Measurements from ENCODE around the gene SORCS2. TPM values are rescaled to one million over a fixed set of nuclear protein-coding genes. Genes with fewer than 3 reads are reported as not detected.

SORCS2 gene
- total RNA-seq, 4 donors from 2014 or later: 0.53 to 9.9 (median 0.90) TPM

DNA sequence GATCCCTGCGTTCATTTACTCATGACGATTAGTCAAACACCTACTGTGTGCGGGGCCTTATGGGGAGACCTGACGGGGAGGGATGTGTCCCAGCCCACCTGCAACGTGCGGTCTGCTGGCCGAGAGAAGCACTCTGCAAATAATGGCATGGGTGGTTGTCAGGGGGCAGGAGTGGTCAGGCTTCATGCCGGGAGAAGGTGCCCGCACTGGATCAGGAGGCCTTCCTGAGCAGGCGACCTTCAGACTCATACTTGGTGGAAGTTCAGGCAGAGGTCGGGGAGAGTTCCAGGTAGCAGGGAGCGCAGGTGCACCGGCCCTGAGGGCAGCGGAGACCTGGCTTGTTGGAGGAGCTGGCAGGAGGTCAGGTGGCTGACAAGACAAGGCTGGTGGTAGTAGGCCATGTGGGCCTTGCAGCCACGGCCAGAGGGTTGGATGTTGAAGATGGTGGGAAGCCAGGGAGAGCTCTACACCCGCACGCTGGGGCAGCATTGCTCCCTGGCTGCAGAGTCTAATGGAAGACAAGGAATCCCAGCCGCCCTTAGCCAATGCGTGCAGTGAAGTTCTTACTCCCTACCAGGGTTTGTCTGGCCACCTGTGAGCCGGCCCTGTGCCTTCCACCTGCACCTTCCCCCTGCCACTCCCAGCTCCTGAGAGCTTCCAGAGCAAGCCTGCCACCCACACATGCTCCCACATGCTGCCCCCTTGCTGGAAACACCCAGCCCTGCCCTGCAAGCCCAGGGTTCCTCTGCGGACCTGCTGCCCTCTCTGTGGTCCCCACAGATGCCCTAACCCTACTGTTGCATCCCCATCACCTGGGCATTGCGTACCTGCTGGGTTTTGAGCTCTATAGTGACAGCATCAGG is 145.1 kb downstream of the SORCS2 start:
- TF ChIP-seq POLR2A (IDR thresholded peaks at IDR 0.05): no peak
- TF ChIP-seq, protein P1, sequence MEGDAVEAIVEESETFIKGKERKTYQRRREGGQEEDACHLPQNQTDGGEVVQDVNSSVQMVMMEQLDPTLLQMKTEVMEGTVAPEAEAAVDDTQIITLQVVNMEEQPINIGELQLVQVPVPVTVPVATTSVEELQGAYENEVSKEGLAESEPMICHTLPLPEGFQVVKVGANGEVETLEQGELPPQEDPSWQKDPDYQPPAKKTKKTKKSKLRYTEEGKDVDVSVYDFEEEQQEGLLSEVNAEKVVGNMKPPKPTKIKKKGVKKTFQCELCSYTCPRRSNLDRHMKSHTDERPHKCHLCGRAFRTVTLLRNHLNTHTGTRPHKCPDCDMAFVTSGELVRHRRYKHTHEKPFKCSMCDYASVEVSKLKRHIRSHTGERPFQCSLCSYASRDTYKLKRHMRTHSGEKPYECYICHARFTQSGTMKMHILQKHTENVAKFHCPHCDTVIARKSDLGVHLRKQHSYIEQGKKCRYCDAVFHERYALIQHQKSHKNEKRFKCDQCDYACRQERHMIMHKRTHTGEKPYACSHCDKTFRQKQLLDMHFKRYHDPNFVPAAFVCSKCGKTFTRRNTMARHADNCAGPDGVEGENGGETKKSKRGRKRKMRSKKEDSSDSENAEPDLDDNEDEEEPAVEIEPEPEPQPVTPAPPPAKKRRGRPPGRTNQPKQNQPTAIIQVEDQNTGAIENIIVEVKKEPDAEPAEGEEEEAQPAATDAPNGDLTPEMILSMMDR (IDR thresholded peaks at IDR 0.05): no peak
- H3K4me1 ChIP-seq: no peaks in the 10 kb centered on the region
- H3K36me3 ChIP-seq: no peaks in the 10 kb centered on the region
- H3K9me3 ChIP-seq: no peaks in the 10 kb centered on the region
- no peaks in the 10 kb centered on the region for H3K27me3 ChIP-seq
- DNase-seq: no peak
- no peak overlapping the region for H3K27ac ChIP-seq
- no peak overlapping the region for H3K4me3 ChIP-seq

DNA sequence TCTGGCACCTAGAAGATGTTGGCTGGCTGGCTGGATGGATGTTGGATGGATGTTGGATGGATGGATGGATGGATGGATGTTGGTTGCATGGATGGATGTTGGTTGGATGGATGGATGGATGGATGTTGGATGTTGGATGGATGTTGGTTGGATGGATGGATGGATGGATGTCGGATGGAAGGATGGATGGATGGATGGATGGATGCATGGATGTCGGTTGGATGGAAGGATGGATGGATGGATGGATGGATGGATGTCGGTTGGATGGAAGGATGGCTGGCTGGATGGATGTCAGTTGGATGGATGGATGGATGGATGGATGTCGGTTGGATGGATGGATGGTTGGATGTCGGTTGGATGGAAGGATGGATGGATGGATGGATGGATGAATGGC is 145.7 kb downstream of the SORCS2 start:
- no peaks in the 10 kb centered on the region for H3K9me3 ChIP-seq
- H3K36me3 ChIP-seq: no peaks in the 10 kb centered on the region
- DNase-seq: no peak
- no peak overlapping the region for H3K27ac ChIP-seq
- no peaks in the 10 kb centered on the region for H3K27me3 ChIP-seq
- no peak overlapping the region for H3K4me3 ChIP-seq
- no peak for TF ChIP-seq POLR2A (IDR thresholded peaks at IDR 0.05)
- TF ChIP-seq, protein P1 (IDR thresholded peaks at IDR 0.05): no peak
- H3K4me1 ChIP-seq: no peaks in the 10 kb centered on the region

DNA sequence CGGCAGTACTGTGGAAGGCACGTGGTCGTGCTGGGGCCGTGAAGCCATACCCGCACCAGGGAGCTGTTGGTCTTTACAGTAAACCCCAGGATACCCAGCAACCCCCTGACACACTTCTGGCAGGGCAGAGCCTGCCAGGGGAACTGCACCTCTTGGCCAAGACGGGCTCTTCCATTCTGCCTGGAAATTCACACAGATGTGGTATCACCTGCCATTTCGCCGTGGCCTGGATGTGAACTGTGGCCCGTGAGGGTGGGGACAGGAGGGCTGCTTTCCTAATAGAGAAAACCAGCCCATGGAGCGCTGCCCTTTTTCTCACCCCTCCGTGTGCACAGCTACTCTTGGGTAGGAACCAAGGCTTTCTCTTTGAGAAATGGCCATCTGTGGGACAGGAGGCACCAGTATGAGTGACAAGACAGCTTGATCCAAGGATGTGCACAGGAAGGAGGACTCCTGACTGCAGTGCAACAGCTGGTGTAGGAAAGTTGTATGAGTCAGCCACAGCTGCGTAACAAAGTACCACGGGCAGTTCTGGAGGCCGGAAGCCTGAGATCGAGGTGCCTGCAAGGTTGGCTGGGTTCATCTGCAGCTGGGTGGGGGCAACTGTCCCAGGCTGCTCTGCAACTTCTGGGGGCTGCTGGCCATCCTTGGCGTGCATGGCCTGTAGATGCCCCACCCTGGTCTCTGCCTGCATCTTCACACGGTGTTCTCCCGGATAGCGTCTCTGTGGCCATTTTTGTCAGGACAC is 146.7 kb downstream of the SORCS2 start:
- no peak for TF ChIP-seq POLR2A (IDR thresholded peaks at IDR 0.05)
- TF ChIP-seq, protein P1 (IDR thresholded peaks at IDR 0.05): no peak
- no peak overlapping the region for H3K27ac ChIP-seq
- H3K27me3 ChIP-seq: no peaks in the 10 kb centered on the region
- no peaks in the 10 kb centered on the region for H3K36me3 ChIP-seq
- H3K4me3 ChIP-seq: no peak overlapping the region
- no peaks in the 10 kb centered on the region for H3K9me3 ChIP-seq
- no peaks in the 10 kb centered on the region for H3K4me1 ChIP-seq
- DNase-seq: no peak

DNA sequence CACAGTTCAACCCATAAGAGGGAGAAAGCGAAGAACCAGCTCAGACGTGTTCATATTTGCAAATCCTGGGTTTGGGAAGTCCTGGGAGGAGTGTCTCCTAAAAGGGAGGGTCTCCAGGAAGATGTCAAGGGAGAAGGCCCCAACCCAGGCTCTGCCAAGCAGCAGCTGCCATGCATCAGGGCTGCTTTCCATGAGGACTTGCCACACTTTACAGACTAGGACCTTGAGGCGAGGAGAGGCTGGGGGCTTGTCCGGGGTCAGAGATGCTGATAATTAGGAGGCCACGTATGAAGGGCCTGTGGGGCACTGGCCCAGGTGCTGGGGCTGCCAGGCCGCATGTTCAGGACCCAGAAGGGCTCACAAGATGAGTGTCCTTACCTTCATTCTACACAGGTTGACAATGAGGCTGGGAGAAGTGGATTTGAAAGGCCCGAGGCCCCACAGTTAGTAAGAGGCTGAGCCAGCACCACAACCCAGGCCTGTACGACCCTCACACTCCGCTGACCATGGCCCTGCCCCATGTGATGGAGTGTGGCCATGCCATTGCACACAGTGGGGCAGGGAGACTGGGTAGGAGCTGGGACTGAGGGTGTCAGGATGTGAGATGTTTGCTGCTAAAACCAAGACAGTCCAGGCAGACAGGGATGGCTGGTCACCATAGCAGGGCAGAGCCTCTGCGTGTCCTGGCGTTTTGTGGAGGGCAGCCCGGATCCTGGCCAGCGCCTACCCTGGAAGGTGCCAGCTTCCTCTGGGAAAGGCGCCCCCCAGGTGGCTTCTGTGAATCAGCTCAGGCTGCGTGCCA is 147.6 kb downstream of the SORCS2 start:
- DNase-seq: peak in 1 of 3 donors; percentile 38
- H3K27ac ChIP-seq: no peak overlapping the region
- no peak overlapping the region for H3K4me3 ChIP-seq
- no peaks in the 10 kb centered on the region for H3K9me3 ChIP-seq
- H3K36me3 ChIP-seq: no peaks in the 10 kb centered on the region
- no peaks in the 10 kb centered on the region for H3K4me1 ChIP-seq
- H3K27me3 ChIP-seq: no peaks in the 10 kb centered on the region
- no peak for TF ChIP-seq POLR2A (IDR thresholded peaks at IDR 0.05)
- TF ChIP-seq, protein P1 (IDR thresholded peaks at IDR 0.05): no peak

DNA sequence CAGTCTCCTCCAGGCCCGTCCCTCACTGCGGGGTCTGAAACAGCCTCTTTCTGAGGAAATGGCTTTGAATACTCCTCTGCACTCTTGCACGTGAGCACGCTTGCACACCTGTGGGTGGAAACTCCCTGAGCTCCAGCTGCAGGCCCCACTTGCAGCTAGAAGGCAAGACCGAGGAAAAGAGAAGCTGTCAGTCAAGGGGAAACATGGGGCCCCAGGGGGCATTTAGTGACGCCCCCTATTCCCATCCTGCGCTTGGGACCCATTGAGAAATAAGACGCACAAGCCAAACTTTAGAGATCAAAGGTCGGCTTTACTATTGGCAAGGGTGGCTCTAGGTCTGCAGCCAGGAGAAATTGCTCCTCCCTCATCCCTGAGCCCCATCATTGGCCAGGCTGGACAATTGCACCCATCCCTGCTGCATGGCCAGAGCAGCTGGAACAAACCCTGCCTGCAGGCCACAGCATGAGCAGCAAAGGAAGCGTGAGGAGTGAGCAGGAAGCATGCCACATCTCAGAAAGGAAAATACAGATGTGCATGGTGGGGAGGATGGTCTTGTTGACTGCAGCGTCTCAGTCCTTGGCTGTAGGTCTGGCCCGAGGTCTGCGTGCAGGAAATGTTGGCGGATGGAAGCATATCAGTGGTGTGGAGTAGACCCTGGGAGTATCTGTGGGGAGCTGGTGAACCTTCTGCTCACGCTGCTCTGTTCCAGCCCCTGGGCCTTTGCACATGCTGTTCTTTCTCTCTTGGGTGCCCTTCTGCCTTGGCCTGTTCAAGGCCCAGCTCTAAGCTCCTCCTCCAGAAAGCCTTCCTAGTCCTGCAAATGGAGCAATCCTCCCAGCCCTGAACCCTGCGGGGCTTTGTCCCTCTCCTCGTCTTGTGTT is 148.5 kb downstream of the SORCS2 start:
- no peaks in the 10 kb centered on the region for H3K9me3 ChIP-seq
- H3K27me3 ChIP-seq: no peaks in the 10 kb centered on the region
- H3K27ac ChIP-seq: no peak overlapping the region
- H3K4me3 ChIP-seq: no peak overlapping the region
- H3K36me3 ChIP-seq: no peaks in the 10 kb centered on the region
- TF ChIP-seq POLR2A (IDR thresholded peaks at IDR 0.05): no peak
- TF ChIP-seq, protein P1 (IDR thresholded peaks at IDR 0.05): no peak
- no peaks in the 10 kb centered on the region for H3K4me1 ChIP-seq
- DNase-seq: no peak

Measured in Peyer's patch (tissue), 4 donors.